Measurements from ENCODE around the gene SMPD1. TPM values are rescaled to one million over a fixed set of nuclear protein-coding genes. Genes with fewer than 3 reads are reported as not detected.
A peak's percentile ranks its signal among the peaks of the same experiment; 100 is the strongest.

The SMPD1 gene
- total and polyA plus RNA-seq, 4 donors = 19.3 to 69.5 (median 32.9) TPM

- TF ChIP-seq, protein P1, sequence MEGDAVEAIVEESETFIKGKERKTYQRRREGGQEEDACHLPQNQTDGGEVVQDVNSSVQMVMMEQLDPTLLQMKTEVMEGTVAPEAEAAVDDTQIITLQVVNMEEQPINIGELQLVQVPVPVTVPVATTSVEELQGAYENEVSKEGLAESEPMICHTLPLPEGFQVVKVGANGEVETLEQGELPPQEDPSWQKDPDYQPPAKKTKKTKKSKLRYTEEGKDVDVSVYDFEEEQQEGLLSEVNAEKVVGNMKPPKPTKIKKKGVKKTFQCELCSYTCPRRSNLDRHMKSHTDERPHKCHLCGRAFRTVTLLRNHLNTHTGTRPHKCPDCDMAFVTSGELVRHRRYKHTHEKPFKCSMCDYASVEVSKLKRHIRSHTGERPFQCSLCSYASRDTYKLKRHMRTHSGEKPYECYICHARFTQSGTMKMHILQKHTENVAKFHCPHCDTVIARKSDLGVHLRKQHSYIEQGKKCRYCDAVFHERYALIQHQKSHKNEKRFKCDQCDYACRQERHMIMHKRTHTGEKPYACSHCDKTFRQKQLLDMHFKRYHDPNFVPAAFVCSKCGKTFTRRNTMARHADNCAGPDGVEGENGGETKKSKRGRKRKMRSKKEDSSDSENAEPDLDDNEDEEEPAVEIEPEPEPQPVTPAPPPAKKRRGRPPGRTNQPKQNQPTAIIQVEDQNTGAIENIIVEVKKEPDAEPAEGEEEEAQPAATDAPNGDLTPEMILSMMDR (IDR thresholded peaks at IDR 0.05; ENCODE audit: control extremely low read depth, extremely low read depth) = no peak
- Histone ChIP-seq H3K27ac (ENCODE audit: low read depth in 1 of 2, low read length in 1 of 2) (no peak overlapping the region), H3K9ac (ENCODE audit: insufficient read depth in 1 of 2, low read length in 2 of 2) (no peak overlapping the region), H3K27me3 (ENCODE audit: control insufficient read depth in 3 of 3, insufficient read depth in 3 of 3, low read length in 2 of 3) (no peaks in the 10 kb centered on the region), H3K36me3 (ENCODE audit: control insufficient read depth in 4 of 4, insufficient read depth in 4 of 4, low read length in 4 of 4) (peaks cover 5 to 13% (median 6%) of the 10 kb centered on the region in 4 donors), H3K9me3 (ENCODE audit: control insufficient read depth in 4 of 4, insufficient read depth in 3 of 4, low read length in 3 of 4) (no peaks in the 10 kb centered on the region), H3K4me3 (no peak overlapping the region), H3K4me1 (ENCODE audit: control insufficient read depth in 5 of 5, insufficient read depth in 5 of 5, low read length in 5 of 5) (peaks cover 0 to 2% (median 0%) of the 10 kb centered on the region in 5 donors)
- peak; percentile 49 to 72 (median 56) for DNase-seq
- WGBS, 2 donors = 85 to 91% methylated on average over 13 of the region's 13 CpGs
- no peak for ATAC-seq (ENCODE audit: insufficient read depth, low FRiP score)
These were observed 14.9 kb downstream of the SMPD1 start for GRCh38 chr11:6405052-6405667.

DNA sequence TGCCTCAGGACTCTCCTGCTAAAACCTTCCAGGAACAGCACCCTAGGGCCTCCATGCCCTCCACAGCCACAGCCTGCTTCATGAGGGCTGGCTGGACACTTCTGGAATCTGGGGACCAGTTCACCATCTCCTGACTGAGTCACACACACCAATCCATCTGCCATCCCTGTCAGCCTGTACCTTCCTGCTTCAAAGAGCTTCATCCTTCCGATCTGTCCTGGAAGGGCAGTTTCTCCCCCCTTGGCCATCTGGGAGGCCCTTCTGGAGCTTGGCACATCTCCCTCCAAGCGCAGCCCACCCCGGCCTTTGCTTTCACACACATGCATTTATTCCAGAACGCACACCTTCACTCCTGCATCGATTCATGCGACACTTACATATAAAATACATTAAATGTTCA is 15.6 kb downstream of the SMPD1 start:
- Histone ChIP-seq H3K27me3 (ENCODE audit: control insufficient read depth in 3 of 3, insufficient read depth in 3 of 3, low read length in 2 of 3) (no peaks in the 10 kb centered on the region), H3K9ac (ENCODE audit: insufficient read depth in 1 of 2, low read length in 2 of 2) (no peak overlapping the region), H3K27ac (ENCODE audit: low read depth in 1 of 2, low read length in 1 of 2) (no peak overlapping the region), H3K9me3 (ENCODE audit: control insufficient read depth in 4 of 4, insufficient read depth in 3 of 4, low read length in 3 of 4) (no peaks in the 10 kb centered on the region), H3K36me3 (ENCODE audit: control insufficient read depth in 4 of 4, insufficient read depth in 4 of 4, low read length in 4 of 4) (peaks cover 5 to 16% (median 7%) of the 10 kb centered on the region in 4 donors), H3K4me1 (ENCODE audit: control insufficient read depth in 5 of 5, insufficient read depth in 5 of 5, low read length in 5 of 5) (peaks cover 0 to 2% (median 0%) of the 10 kb centered on the region in 5 donors), H3K4me3 (no peak overlapping the region)
- WGBS, 2 donors = 95 to 98% methylated on average over 6 of the region's 6 CpGs
- ATAC-seq (ENCODE audit: insufficient read depth, low FRiP score) = no peak
- TF ChIP-seq, protein P1 (IDR thresholded peaks at IDR 0.05; ENCODE audit: control extremely low read depth, extremely low read depth) = no peak
- no peak for DNase-seq

- Histone ChIP-seq H3K4me3 (no peak overlapping the region), H3K27ac (ENCODE audit: low read depth in 1 of 2, low read length in 1 of 2) (no peak overlapping the region), H3K9me3 (ENCODE audit: control insufficient read depth in 4 of 4, insufficient read depth in 3 of 4, low read length in 3 of 4) (no peaks in the 10 kb centered on the region), H3K9ac (ENCODE audit: insufficient read depth in 1 of 2, low read length in 2 of 2) (no peak overlapping the region), H3K27me3 (ENCODE audit: control insufficient read depth in 3 of 3, insufficient read depth in 3 of 3, low read length in 2 of 3) (no peaks in the 10 kb centered on the region), H3K4me1 (ENCODE audit: control insufficient read depth in 5 of 5, insufficient read depth in 5 of 5, low read length in 5 of 5) (peaks cover 0 to 2% (median 0%) of the 10 kb centered on the region in 5 donors), H3K36me3 (ENCODE audit: control insufficient read depth in 4 of 4, insufficient read depth in 4 of 4, low read length in 4 of 4) (peaks cover under 1 to 16% (median 7%) of the 10 kb centered on the region in 4 donors)
- TF ChIP-seq, protein P1 (IDR thresholded peaks at IDR 0.05; ENCODE audit: control extremely low read depth, extremely low read depth) = no peak
- ATAC-seq (ENCODE audit: insufficient read depth, low FRiP score) (no peak), DNase-seq (no peak)
- 51 to 74% methylated on average over 2 of the region's 2 CpGs for WGBS, 2 donors
These were observed 16.1 kb downstream of the SMPD1 start for GRCh38 chr11:6406370-6406769.
